ENCODE results near the gene PTPRK. TPM values are rescaled to one million over a fixed set of nuclear protein-coding genes. Genes with fewer than 3 reads are reported as not detected.

Gene PTPRK
- total RNA-seq, 5 donors from 2014 or later (not counting 1 experiment from before 2014, with no cell fraction given): 2.1 to 11.1 (median 7.3) TPM

DNA sequence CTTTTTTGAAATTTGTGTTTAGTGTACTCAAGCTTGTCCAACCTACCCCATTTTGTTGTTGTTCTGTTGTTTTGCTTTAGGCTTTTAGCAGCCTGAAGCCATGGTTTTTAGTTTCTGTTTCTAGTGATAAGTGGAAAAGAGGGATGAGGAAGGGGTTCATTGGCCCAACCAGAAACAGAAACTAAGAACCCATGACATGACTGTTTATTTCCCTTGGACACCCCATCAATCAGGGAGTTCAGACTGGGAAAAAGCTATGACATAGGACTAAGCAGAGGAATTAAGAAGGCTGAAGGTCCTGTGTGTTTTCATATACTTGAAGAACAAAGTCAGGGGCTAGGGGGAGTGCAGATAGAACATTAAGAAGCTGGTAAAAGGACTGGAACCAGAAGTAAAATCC is 425.0 kb downstream of the PTPRK start:
- H3K4me3 Mint-ChIP-seq: no peak overlapping the region
- CTCF ChIA-PET: no interaction called here

DNA sequence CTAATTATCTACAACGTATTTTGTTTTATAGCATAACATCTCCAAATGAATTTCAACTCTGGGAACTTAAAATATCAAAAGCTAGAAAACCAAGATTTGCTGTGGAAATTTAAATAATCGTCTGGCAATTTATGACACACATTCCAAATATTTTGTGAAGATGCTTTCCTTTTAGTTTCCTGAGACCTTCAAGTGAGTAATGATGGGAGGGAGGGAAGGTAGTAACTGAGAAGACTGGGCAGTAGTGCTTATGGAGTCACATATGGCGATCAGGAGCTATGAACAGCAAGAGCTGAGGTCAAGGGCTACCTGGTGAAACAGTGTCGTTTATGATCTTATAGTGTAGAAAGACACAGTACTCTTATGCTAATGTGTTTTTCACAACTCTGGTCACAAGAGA is 441.4 kb downstream of the PTPRK start:
- Histone ChIP-seq H3K4me3 (ENCODE audit: control insufficient read depth in 1 of 2, extremely low read depth in 1 of 2, low read length in 1 of 2) (no peak overlapping the region), H3K27me3 (replicated peaks in 1 of 2; ENCODE audit: control insufficient read depth in 2 of 2, extremely low read depth in 1 of 2, insufficient read depth in 2 of 2, low read length in 1 of 2) (no peaks in the 10 kb centered on the region), H3K36me3 (ENCODE audit: control insufficient read depth in 2 of 2, extremely low read depth in 1 of 2, insufficient read depth in 1 of 2, low read length in 1 of 2) (no peaks in the 10 kb centered on the region), H3K9me3 (no peaks in the 10 kb centered on the region), H3K27ac (ENCODE audit: low read length) (no peak overlapping the region), H3K4me1 (ENCODE audit: control insufficient read depth in 1 of 2, extremely low read depth in 1 of 2, insufficient read depth in 2 of 2, low read length in 2 of 2) (no peaks in the 10 kb centered on the region)
- WGBS (ENCODE audit: insufficient coverage): 71% methylated on average over 1 of the region's 4 CpGs
- Mint-ChIP-seq H3K4me1 (peaks cover 0 to 2% (median 1%) of the 10 kb centered on the region in 3 donors), H3K36me3 (no peaks in the 10 kb centered on the region), H3K27ac (no peak overlapping the region), H3K27me3 (no peaks in the 10 kb centered on the region), H3K9me3 (peaks cover 0 to 4% (median 0%) of the 10 kb centered on the region in 3 donors), H3K4me3 (no peak overlapping the region)
- DNase-seq (no peak), ATAC-seq (replicated peaks in 1 of 4) (no peak)
- ChIA-PET CTCF (no interaction called here), POLR2A (interaction anchor here in 1 of 2 donors (0.7 kb wide), 1 partner anchor 29 kb away, joined by 3 read pairs; no protein-coding TSS in a partner anchor)

More for the DNA sequence above, 425.0 kb downstream of the PTPRK start:
- Mint-ChIP-seq H3K27me3 (no peaks in the 10 kb centered on the region), H3K36me3 (no peaks in the 10 kb centered on the region), H3K9me3 (no peaks in the 10 kb centered on the region), H3K4me1 (peaks cover 16 to 29% (median 18%) of the 10 kb centered on the region in 3 donors), H3K27ac (no peak overlapping the region)
- Histone ChIP-seq H3K27ac (ENCODE audit: low read length) (no peak overlapping the region), H3K4me3 (ENCODE audit: control insufficient read depth in 1 of 2, extremely low read depth in 1 of 2, low read length in 1 of 2) (no peak overlapping the region), H3K36me3 (ENCODE audit: control insufficient read depth in 2 of 2, extremely low read depth in 1 of 2, insufficient read depth in 1 of 2, low read length in 1 of 2) (no peaks in the 10 kb centered on the region), H3K4me1 (ENCODE audit: control insufficient read depth in 1 of 2, extremely low read depth in 1 of 2, insufficient read depth in 2 of 2, low read length in 2 of 2) (no peaks in the 10 kb centered on the region), H3K27me3 (replicated peaks in 1 of 2; ENCODE audit: control insufficient read depth in 2 of 2, extremely low read depth in 1 of 2, insufficient read depth in 2 of 2, low read length in 1 of 2) (no peaks in the 10 kb centered on the region), H3K9me3 (no peaks in the 10 kb centered on the region)
- DNase-seq (no peak), ATAC-seq (replicated peaks in 1 of 4) (no peak)
- POLR2A ChIA-PET: no interaction called here

DNA sequence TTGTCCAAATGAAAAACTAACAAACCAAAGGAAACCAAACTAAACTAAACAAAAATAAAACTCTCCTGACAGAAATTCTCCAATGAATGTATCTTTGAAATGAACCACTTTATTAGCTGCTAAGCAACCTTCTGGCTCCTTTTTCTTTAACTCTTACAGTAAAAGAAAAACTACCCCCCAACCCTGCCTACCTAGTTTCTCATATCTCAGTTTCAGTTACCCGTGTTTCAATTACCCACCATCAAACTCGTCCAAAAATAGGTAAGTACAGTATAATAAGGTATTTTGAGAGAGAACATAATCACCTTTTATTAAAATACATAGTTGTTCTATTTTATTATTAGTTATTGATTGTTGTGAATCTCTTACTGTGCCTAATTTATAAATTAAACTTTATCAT is 442.1 kb downstream of the PTPRK start:
- Histone ChIP-seq H3K9me3 (no peaks in the 10 kb centered on the region), H3K27ac (ENCODE audit: low read length) (no peak overlapping the region), H3K27me3 (replicated peaks in 1 of 2; ENCODE audit: control insufficient read depth in 2 of 2, extremely low read depth in 1 of 2, insufficient read depth in 2 of 2, low read length in 1 of 2) (no peaks in the 10 kb centered on the region), H3K4me1 (ENCODE audit: control insufficient read depth in 1 of 2, extremely low read depth in 1 of 2, insufficient read depth in 2 of 2, low read length in 2 of 2) (no peaks in the 10 kb centered on the region), H3K36me3 (ENCODE audit: control insufficient read depth in 2 of 2, extremely low read depth in 1 of 2, insufficient read depth in 1 of 2, low read length in 1 of 2) (no peaks in the 10 kb centered on the region), H3K4me3 (ENCODE audit: control insufficient read depth in 1 of 2, extremely low read depth in 1 of 2, low read length in 1 of 2) (no peak overlapping the region)
- no peak overlapping the region for H3K27ac Mint-ChIP-seq
- no CpG with 5 or more reads among the region's 2 CpGs for WGBS (ENCODE audit: insufficient coverage)
- H3K36me3 Mint-ChIP-seq: no peaks in the 10 kb centered on the region
- POLR2A ChIA-PET: no interaction called here
- H3K4me3 Mint-ChIP-seq: no peak overlapping the region
- H3K27me3 Mint-ChIP-seq: no peaks in the 10 kb centered on the region
- no peak for ATAC-seq (replicated peaks in 1 of 4)
- CTCF ChIA-PET: no interaction called here
- peaks cover 0 to 4% (median 0%) of the 10 kb centered on the region in 3 donors for H3K9me3 Mint-ChIP-seq
- no peak for DNase-seq
- peaks cover 0 to 2% (median 1%) of the 10 kb centered on the region in 3 donors for H3K4me1 Mint-ChIP-seq

DNA sequence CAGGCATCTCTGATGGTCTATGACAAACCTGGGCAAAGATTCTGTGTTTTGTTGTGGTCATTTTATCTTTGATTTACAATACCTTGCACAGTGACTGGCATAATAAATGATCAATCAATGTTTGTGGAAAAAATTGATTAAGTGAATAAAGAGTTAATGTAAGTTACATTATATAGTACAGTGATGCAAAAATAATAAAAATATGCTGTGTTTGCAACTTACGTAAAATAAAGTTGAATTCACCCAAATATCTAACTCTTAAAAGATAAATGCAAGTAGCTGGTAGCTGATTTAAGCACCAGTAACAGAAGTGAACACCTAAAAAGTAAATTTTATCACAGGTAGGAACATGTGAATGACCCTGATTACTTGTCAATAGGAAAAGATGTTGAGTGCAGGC is 443.6 kb downstream of the PTPRK start:
- Histone ChIP-seq H3K27ac (ENCODE audit: low read length) (no peak overlapping the region), H3K9me3 (no peaks in the 10 kb centered on the region), H3K27me3 (replicated peaks in 1 of 2; ENCODE audit: control insufficient read depth in 2 of 2, extremely low read depth in 1 of 2, insufficient read depth in 2 of 2, low read length in 1 of 2) (no peaks in the 10 kb centered on the region), H3K4me1 (ENCODE audit: control insufficient read depth in 1 of 2, extremely low read depth in 1 of 2, insufficient read depth in 2 of 2, low read length in 2 of 2) (no peaks in the 10 kb centered on the region), H3K36me3 (ENCODE audit: control insufficient read depth in 2 of 2, extremely low read depth in 1 of 2, insufficient read depth in 1 of 2, low read length in 1 of 2) (no peaks in the 10 kb centered on the region), H3K4me3 (ENCODE audit: control insufficient read depth in 1 of 2, extremely low read depth in 1 of 2, low read length in 1 of 2) (no peak overlapping the region)
- Mint-ChIP-seq H3K27ac (no peak overlapping the region), H3K9me3 (peaks cover 0 to 4% (median 0%) of the 10 kb centered on the region in 3 donors), H3K4me3 (no peak overlapping the region), H3K4me1 (peaks cover 0 to 2% (median 1%) of the 10 kb centered on the region in 3 donors), H3K27me3 (no peaks in the 10 kb centered on the region), H3K36me3 (no peaks in the 10 kb centered on the region)
- ChIA-PET CTCF (no interaction called here), POLR2A (no interaction called here)
- DNase-seq: no peak
- no peak for ATAC-seq (replicated peaks in 1 of 4)
- no CpG with 5 or more reads among the region's 1 CpG for WGBS (ENCODE audit: insufficient coverage)

DNA sequence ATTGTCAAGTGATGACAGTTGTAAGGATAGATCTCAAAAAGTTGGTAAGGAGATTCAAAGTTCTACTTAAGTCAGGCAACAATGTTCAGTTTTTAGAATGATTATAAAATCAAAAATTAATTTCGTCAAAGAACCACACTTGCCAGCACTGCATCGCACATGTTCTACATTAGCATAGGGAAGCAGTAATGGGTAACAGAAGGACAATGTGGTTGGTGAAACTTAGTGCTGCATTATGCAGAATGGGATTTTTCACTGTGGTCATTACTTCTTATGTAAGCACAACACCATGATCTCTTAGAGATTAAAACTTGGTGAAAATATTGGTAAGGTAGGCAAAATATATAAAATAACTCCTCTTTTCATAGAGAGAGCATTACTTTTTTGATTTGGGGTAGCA is 445.8 kb downstream of the PTPRK start:
- no peak for DNase-seq
- H3K4me3 Mint-ChIP-seq: no peak overlapping the region
- H3K36me3 Mint-ChIP-seq: no peaks in the 10 kb centered on the region
- H3K27me3 Mint-ChIP-seq: no peaks in the 10 kb centered on the region
- no peak overlapping the region for H3K27ac Mint-ChIP-seq
- no peak overlapping the region for H3K4me3 ChIP-seq (ENCODE audit: control insufficient read depth in 1 of 2, extremely low read depth in 1 of 2, low read length in 1 of 2)
- H3K9me3 Mint-ChIP-seq: peaks cover 0 to 4% (median 0%) of the 10 kb centered on the region in 3 donors
- no peaks in the 10 kb centered on the region for H3K36me3 ChIP-seq (ENCODE audit: control insufficient read depth in 2 of 2, extremely low read depth in 1 of 2, insufficient read depth in 1 of 2, low read length in 1 of 2)
- ChIA-PET CTCF (interaction anchor here in 1 of 2 donors (0.6 kb wide), 1 partner anchor 18 kb away, joined by 3 read pairs; no protein-coding TSS in a partner anchor), POLR2A (no interaction called here)
- no peak overlapping the region for H3K27ac ChIP-seq (ENCODE audit: low read length)
- no peaks in the 10 kb centered on the region for H3K4me1 ChIP-seq (ENCODE audit: control insufficient read depth in 1 of 2, extremely low read depth in 1 of 2, insufficient read depth in 2 of 2, low read length in 2 of 2)
- peaks cover 0 to 4% (median 2%) of the 10 kb centered on the region in 3 donors for H3K4me1 Mint-ChIP-seq
- H3K9me3 ChIP-seq: no peaks in the 10 kb centered on the region
- no peak for ATAC-seq (replicated peaks in 1 of 4)
- H3K27me3 ChIP-seq (replicated peaks in 1 of 2; ENCODE audit: control insufficient read depth in 2 of 2, extremely low read depth in 1 of 2, insufficient read depth in 2 of 2, low read length in 1 of 2): no peaks in the 10 kb centered on the region
- WGBS (ENCODE audit: insufficient coverage): no CpG with 5 or more reads among the region's 2 CpGs

DNA sequence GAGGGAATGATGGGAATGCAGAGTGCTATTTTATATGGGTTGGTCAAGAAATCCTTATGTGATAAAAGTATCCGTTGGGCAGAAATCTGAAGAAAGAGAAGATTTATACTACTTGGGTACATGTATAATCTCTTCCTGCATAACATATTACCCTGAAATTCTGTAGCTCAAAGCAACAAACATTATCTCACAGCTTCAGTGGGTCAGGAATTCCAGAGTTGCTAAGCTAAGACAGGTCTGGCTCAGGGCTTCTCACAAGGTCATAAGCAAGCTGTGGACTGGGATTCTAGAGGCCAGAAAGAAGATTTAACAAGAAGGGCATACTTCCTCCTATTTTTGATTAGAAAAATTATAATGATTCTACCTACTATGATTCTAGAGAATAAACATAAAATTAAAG is 447.0 kb downstream of the PTPRK start:
- Mint-ChIP-seq H3K27ac (no peak overlapping the region), H3K27me3 (no peaks in the 10 kb centered on the region), H3K4me3 (no peak overlapping the region), H3K9me3 (peaks cover 0 to 4% (median 0%) of the 10 kb centered on the region in 3 donors), H3K4me1 (peaks cover 0 to 4% (median 2%) of the 10 kb centered on the region in 3 donors), H3K36me3 (no peaks in the 10 kb centered on the region)
- Histone ChIP-seq H3K4me3 (ENCODE audit: control insufficient read depth in 1 of 2, extremely low read depth in 1 of 2, low read length in 1 of 2) (no peak overlapping the region), H3K9me3 (no peaks in the 10 kb centered on the region), H3K27me3 (replicated peaks in 1 of 2; ENCODE audit: control insufficient read depth in 2 of 2, extremely low read depth in 1 of 2, insufficient read depth in 2 of 2, low read length in 1 of 2) (no peaks in the 10 kb centered on the region), H3K4me1 (ENCODE audit: control insufficient read depth in 1 of 2, extremely low read depth in 1 of 2, insufficient read depth in 2 of 2, low read length in 2 of 2) (no peaks in the 10 kb centered on the region), H3K27ac (ENCODE audit: low read length) (no peak overlapping the region), H3K36me3 (ENCODE audit: control insufficient read depth in 2 of 2, extremely low read depth in 1 of 2, insufficient read depth in 1 of 2, low read length in 1 of 2) (no peaks in the 10 kb centered on the region)
- WGBS (ENCODE audit: insufficient coverage): no CpG with 5 or more reads among the region's 1 CpG
- ChIA-PET POLR2A (no interaction called here), CTCF (interaction anchor here in 1 of 2 donors (1.0 kb wide), 1 partner anchor 218 kb away, joined by 3 read pairs; no protein-coding TSS in a partner anchor)
- no peak for DNase-seq
- ATAC-seq (replicated peaks in 1 of 4): no peak

DNA sequence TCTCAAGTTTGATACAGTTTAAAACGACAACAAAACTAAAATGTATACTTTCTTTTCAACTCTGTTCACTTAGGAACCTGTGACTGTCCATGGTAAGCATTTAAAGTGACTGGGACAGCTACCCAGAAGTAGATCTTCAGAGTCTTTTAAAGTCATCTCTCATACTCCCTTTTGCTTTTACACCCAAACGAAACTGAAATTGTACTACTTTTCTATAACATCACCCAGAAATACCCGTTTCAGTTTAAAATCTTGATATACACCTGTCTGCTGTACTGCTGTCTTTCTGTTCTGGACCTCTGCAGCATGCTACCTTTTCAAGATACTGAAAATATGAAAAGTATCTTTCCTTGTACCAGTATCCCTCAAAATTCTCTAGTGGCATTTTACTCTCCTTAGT is 449.2 kb downstream of the PTPRK start:
- DNase-seq: no peak
- Mint-ChIP-seq H3K36me3 (no peaks in the 10 kb centered on the region), H3K27me3 (no peaks in the 10 kb centered on the region), H3K4me3 (no peak overlapping the region), H3K27ac (no peak overlapping the region), H3K9me3 (peaks cover 0 to 4% (median 0%) of the 10 kb centered on the region in 3 donors), H3K4me1 (peaks cover 0 to 3% (median 0%) of the 10 kb centered on the region in 3 donors)
- Histone ChIP-seq H3K4me1 (ENCODE audit: control insufficient read depth in 1 of 2, extremely low read depth in 1 of 2, insufficient read depth in 2 of 2, low read length in 2 of 2) (no peaks in the 10 kb centered on the region), H3K9me3 (no peaks in the 10 kb centered on the region), H3K36me3 (ENCODE audit: control insufficient read depth in 2 of 2, extremely low read depth in 1 of 2, insufficient read depth in 1 of 2, low read length in 1 of 2) (no peaks in the 10 kb centered on the region), H3K27ac (ENCODE audit: low read length) (no peak overlapping the region), H3K4me3 (ENCODE audit: control insufficient read depth in 1 of 2, extremely low read depth in 1 of 2, low read length in 1 of 2) (no peak overlapping the region), H3K27me3 (replicated peaks in 1 of 2; ENCODE audit: control insufficient read depth in 2 of 2, extremely low read depth in 1 of 2, insufficient read depth in 2 of 2, low read length in 1 of 2) (no peaks in the 10 kb centered on the region)
- CTCF ChIA-PET: interaction anchor here in 1 of 2 donors (0.6 to 0.7 kb wide), 2 partner anchors 16 to 216 kb away, joined by 3 to 5 read pairs; no protein-coding TSS in a partner anchor
- POLR2A ChIA-PET: interaction anchor here (0.6 to 0.8 kb wide), 2 partner anchors 28 to 256 kb away, joined by 3 read pairs; no protein-coding TSS in a partner anchor
- no peak for ATAC-seq (replicated peaks in 1 of 4)
- WGBS (ENCODE audit: insufficient coverage): 69% methylated on average over 3 of the region's 3 CpGs
